ENCODE data around the gene PDE9A.

Gene PDE9A

DNA sequence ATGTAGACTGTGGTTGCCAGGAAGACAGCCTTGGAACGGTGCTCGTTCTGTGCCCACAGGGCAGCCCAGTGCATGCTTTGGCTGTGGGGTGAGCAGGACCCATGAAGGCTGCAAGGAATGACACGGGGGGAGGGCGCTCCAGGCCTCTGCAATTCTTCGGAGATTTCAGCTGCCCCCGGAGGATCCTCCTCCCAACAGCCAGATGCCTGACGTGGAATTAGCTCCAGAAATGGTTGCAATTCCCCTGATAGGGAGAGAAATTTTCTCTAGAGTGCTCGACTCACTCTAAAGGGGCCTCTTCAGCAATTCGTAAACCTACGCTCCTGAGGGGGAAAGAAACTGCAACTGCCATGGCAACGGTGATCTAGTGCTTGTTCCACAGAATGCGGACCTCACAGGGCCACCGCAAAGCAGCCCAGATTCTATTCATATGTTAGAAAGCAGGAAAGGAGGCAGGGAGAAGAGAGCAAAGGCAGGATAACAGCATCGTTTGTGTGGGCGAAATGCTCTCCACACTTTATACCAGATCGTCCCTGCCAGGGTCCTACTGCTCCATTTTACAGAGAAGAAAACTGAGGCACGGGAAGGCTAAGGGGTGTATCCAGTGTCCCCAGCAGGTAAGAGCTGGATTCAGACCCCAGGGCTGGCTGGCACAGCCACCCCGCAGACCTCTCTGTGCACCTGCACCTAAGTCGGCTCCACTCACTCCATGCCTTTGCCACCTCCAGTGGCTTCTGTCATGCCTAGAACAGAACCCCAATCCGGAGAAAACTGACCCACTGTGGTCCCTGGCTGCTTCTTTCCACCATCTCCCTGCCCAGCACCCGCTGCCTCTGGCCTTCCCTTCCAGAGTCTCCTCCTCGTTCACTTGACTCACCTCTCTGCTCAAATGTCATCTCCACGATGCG is 11.9 kb upstream of the PDE9A start:
- DNase-seq (ENCODE audit: low spot score), result no peak
- POLR2A ChIA-PET (ENCODE audit: low non-redundant PET), result no interaction called here
- no peak overlapping the region for H3K27ac ChIP-seq
- TF ChIP-seq CTCF (conservative IDR thresholded peaks at IDR 0.05; ENCODE audit: low read depth), result no peak
- CTCF ChIA-PET, result interaction anchor here (0.6 to 1.0 kb wide), 3 partner anchors 12 to 82 kb away, joined by 3 to 4 read pairs (median 4); partner anchors contain the start of gene PDE9A

GRCh38 chr21:42642219-42642745 is 11.1 kb upstream of the PDE9A start:
- DNase-seq (ENCODE audit: low spot score), result no peak
- ChIA-PET CTCF (interaction anchor here (0.6 kb wide), 1 partner anchor 82 kb away, joined by 3 read pairs; no protein-coding TSS in a partner anchor), POLR2A (ENCODE audit: low non-redundant PET) (no interaction called here)
- TF ChIP-seq CTCF (conservative IDR thresholded peaks at IDR 0.05; ENCODE audit: low read depth), result no peak
- no peak overlapping the region for H3K27ac ChIP-seq

- H3K27ac ChIP-seq, result no peak overlapping the region
- POLR2A ChIA-PET (ENCODE audit: low non-redundant PET), result no interaction called here
- no peak for TF ChIP-seq CTCF (conservative IDR thresholded peaks at IDR 0.05; ENCODE audit: low read depth)
- DNase-seq (ENCODE audit: low spot score), result no peak
- CTCF ChIA-PET, result interaction anchor here (1.3 kb wide), 1 partner anchor 11 kb away, joined by 3 read pairs; no protein-coding TSS in a partner anchor
These were observed 8.9 kb upstream of the PDE9A start for GRCh38 chr21:42644223-42645208.

DNA sequence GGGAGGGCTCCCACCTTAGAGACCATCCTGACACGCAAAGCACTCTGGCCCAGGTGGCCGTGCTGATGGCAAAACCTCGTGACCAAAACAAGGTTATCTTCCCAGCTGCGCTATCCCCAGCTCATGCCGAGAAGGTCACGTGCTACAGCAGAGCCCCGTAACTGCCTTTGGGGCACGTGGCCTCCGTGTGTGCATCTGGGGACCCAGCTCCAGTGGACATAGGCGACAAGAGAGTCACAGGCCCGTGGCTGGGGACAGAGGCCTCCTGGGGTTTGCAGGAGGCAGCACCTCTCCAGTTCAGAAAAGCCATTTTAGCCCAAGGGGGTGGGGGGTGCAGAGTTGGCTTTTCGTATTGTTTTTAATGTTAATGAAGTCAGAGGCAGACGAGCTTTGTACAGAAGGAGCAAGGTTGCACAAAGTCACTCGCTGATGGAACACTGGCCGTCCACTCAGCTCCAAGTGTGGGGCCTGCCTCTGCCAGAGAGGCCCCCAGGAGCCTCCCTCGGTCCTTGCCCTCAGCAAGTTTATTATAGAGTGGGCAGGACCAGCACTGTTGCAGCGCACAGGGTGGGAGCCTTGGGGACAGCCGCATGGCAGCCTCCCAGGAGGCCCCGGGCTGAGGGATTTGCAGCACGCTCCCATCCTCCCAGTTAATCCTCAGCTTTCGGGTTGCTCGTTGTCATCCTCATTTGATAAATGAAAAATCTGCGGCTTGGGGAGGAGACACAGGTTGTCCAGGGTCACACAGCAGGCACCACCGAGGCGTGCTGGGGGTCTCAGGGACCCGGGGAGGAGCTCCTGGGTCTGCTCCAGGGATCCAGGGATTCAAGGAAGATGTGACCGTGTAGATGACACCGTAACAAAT is 8.0 kb upstream of the PDE9A start:
- no peak for TF ChIP-seq CTCF (conservative IDR thresholded peaks at IDR 0.05; ENCODE audit: low read depth)
- DNase-seq (ENCODE audit: low spot score), result no peak
- CTCF ChIA-PET, result interaction anchor here (0.5 to 1.3 kb wide), 2 partner anchors 10 to 24 kb away, joined by 3 read pairs; no protein-coding TSS in a partner anchor
- POLR2A ChIA-PET (ENCODE audit: low non-redundant PET), result no interaction called here
- H3K27ac ChIP-seq, result no peak overlapping the region

DNA sequence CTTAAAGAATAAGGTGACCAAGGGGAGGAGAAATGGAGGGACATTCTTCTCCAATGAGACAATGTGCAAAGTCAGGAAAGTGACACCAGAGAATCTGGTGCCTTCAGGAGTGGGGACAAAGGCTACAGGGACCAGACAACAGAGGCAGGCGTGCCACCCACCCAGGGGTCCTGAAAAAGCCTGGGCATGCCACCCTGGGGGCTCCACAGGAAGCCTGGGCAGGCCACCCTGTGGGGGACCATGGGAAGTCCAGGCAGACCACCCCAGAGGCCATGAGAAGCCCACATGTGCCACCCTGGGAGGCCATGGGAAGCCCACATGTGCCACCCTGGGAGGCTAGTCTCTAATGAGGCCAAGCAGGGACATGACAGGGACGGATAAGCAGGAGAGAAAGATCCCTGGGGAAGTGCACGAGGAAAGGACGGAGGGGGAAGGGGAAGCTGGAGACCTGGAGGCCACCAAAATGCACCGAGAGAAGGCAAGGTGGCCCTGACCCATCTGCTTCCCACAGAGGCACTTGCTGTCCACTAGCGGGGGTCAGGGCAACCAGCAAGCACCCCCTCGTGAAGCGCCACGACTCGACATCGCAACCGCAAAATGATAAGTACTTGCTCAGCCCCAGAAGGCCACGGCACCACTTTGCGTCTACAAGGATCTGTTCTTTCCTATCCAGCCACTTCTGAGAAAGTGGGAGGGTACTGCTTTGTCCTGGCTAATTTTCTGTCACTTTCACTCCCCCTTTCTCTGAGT is 7.2 kb upstream of the PDE9A start:
- ChIA-PET CTCF (no interaction called here), POLR2A (ENCODE audit: low non-redundant PET) (no interaction called here)
- TF ChIP-seq CTCF (conservative IDR thresholded peaks at IDR 0.05; ENCODE audit: low read depth), result no peak
- H3K27ac ChIP-seq, result no peak overlapping the region
- DNase-seq (ENCODE audit: low spot score), result no peak
